ENCODE measurements around the gene DAD1.

GRCh38 chr14:22530127-22530526 is 58.9 kb downstream of the DAD1 start:
- no peak for TF ChIP-seq CTCF (IDR thresholded peaks at IDR 0.05)
- TF ChIP-seq POLR2A (IDR thresholded peaks at IDR 0.05), result no peak

Data from adrenal gland (tissue), 5 donors.